Liver (tissue), 9 donors: ENCODE measurements around the gene TAF1B. TPM values are rescaled to one million over a fixed set of nuclear protein-coding genes. Genes with fewer than 3 reads are reported as not detected.

Experiments used
- DNase-seq: peaks from one replicate; pipeline ENCODE4 v3.0.0-alpha.2; 2017; ENCODE audit warnings: low spot score
- H3K27ac ChIP-seq, 2 donors: one replicate each; pipeline ENCODE4 v1.7.0; 2013; ENCODE audit warnings: inconsistent platforms in 2 of 2, low read length in 2 of 2, control low read depth in 1 of 2, low read depth in 1 of 2, mild to moderate bottlenecking in 1 of 2
- H3K27me3 ChIP-seq, 4 donors: one replicate each; pipeline versions ENCODE4 v1.6.1 to v1.7.0; 2013; ENCODE audit warnings: low read length in 3 of 4, inconsistent platforms in 1 of 4, mild to moderate bottlenecking in 1 of 4, moderate library complexity in 1 of 4; ENCODE audit not compliant: control insufficient read depth in 4 of 4, insufficient read depth in 4 of 4
- H3K36me3 ChIP-seq, 4 donors: one replicate each; pipeline versions ENCODE4 v1.6.1 to v1.7.0; 2013; ENCODE audit warnings: low read length in 3 of 4, mild to moderate bottlenecking in 3 of 4, low read depth in 1 of 4, moderate library complexity in 1 of 4; ENCODE audit not compliant: control insufficient read depth in 4 of 4, insufficient read depth in 3 of 4
- H3K4me1 ChIP-seq, 4 donors: one replicate each; pipeline versions ENCODE4 v1.6.1 to v1.7.0; 2013; ENCODE audit warnings: low read length in 3 of 4, mild to moderate bottlenecking in 3 of 4, moderate library complexity in 1 of 4; ENCODE audit not compliant: control insufficient read depth in 4 of 4, insufficient read depth in 4 of 4
- H3K4me3 ChIP-seq, 3 donors: one replicate each; pipeline versions ENCODE4 v1.6.1 to v1.7.0; 2013; ENCODE audit warnings: low read length in 3 of 3, control low read depth in 1 of 3, low read depth in 1 of 3, mild to moderate bottlenecking in 1 of 3
- H3K9ac ChIP-seq, 2 donors: one replicate each; pipeline ENCODE4 v1.7.0; 2013; ENCODE audit warnings: low read length in 2 of 2, mild to moderate bottlenecking in 2 of 2, moderate library complexity in 2 of 2, control low read depth in 1 of 2, low read depth in 1 of 2
- H3K9me3 ChIP-seq, 4 donors: one replicate each; pipeline versions ENCODE4 v1.6.1 to v1.7.0; 2013; ENCODE audit warnings: low read length in 3 of 4; ENCODE audit not compliant: control insufficient read depth in 4 of 4
- EGR1 ChIP-seq, 2 donors: IDR thresholded peaks; 2 replicates each; pipeline ENCODE4 v1.6.1; 2016 to 2018; ENCODE audit warnings: antibody characterized with exemption in 2 of 2, low read depth in 2 of 2
- FOXA1 ChIP-seq: IDR thresholded peaks from 2 replicates; pipeline ENCODE4 v1.6.1; 2016; ENCODE audit warnings: antibody characterized with exemption
- FOXA2 ChIP-seq: IDR thresholded peaks from 2 replicates; pipeline ENCODE4 v1.6.1; 2016; ENCODE audit warnings: antibody characterized with exemption
- GABPA ChIP-seq, 2 donors: IDR thresholded peaks in 1 of 2; conservative IDR thresholded peaks in 1 of 2; 2 replicates each; pipeline ENCODE4 v1.6.1; 2016; ENCODE audit warnings: antibody characterized with exemption in 2 of 2, mild to moderate bottlenecking in 1 of 2, moderate library complexity in 1 of 2
- JUND ChIP-seq, 2 donors: IDR thresholded peaks; 2 replicates each; pipeline ENCODE4 v1.6.1; 2016; ENCODE audit warnings: antibody characterized with exemption in 2 of 2
- NR2F2 ChIP-seq: IDR thresholded peaks from 2 replicates; pipeline ENCODE4 v1.6.1; 2016; ENCODE audit warnings: antibody characterized with exemption
- RAD21 ChIP-seq, 2 donors: IDR thresholded peaks; 2 replicates each; pipeline ENCODE4 v1.6.1; 2016; ENCODE audit warnings: antibody characterized with exemption in 2 of 2, mild to moderate bottlenecking in 2 of 2
- RXRA ChIP-seq, 2 donors: IDR thresholded peaks; 2 replicates each; pipeline ENCODE4 v1.6.1; 2017 to 2018; ENCODE audit warnings: antibody characterized with exemption in 2 of 2, mild to moderate bottlenecking in 1 of 2
- SP1 ChIP-seq: IDR thresholded peaks from 2 replicates; pipeline ENCODE4 v1.6.1; 2018; ENCODE audit warnings: antibody characterized with exemption, mild to moderate bottlenecking
- WGBS: extraction: QIAGEN DNeasy Blood & Tissue Kit; methylation state at CpG from one replicate; pipeline ENCODE4 v1.1.7; 2013; 5-methylcytosine and 5-hydroxymethylcytosine counted together
- polyA plus RNA-seq, 2 donors: library from polyadenylated mRNA; stranded (reverse) in 1 of 2; unstranded in 1 of 2; fragments of 200-250 nt in 1 of 2; fragments of >200 nt in 1 of 2; fragmentation: Nextera tagmentation in 1 of 2; extraction: Ambion mirVana in 1 of 2; gene quantifications; one replicate each; pipeline versions ENCODE4 v1.2.1 to v1.2.3, GENCODE V29; 2013 to 2015
- total RNA-seq, 2 donors: library from RNA; depleted of rRNA; stranded (reverse); fragments of >200 nt; gene quantifications; one replicate each; pipeline ENCODE4 v1.2.3, GENCODE V29; 2014
- TF ChIP-seq, protein P1 (sequence below): fragments of 150-350 bp; IDR thresholded peaks from 2 replicates; pipeline ENCODE4 v1.5.1; 2017; ENCODE audit warnings: improper control_type of control experiment, low read depth, low read length; ENCODE audit not compliant: missing input control
- TF ChIP-seq, protein P2 (sequence below): IDR thresholded peaks from 2 replicates; pipeline ENCODE4 v1.6.1; 2016; ENCODE audit warnings: antibody characterized with exemption
- TF ChIP-seq, protein P3 (sequence below): IDR thresholded peaks from 2 replicates; pipeline ENCODE4 v1.6.1; 2016; ENCODE audit warnings: antibody characterized with exemption
- TF ChIP-seq, protein P4 (sequence below): IDR thresholded peaks from 2 replicates; pipeline ENCODE4 v1.6.1; 2016; ENCODE audit warnings: antibody characterized with exemption, mild to moderate bottlenecking
- TF ChIP-seq, protein P5 (sequence below): IDR thresholded peaks from 2 replicates; pipeline ENCODE4 v1.6.1; 2016; ENCODE audit warnings: antibody characterized with exemption
- donor health status: healthy.
- donor health status: healthy.
- donor health status: healthy.
- donor health status: healthy.
- donor health status: healthy.

The TAF1B gene
- total and polyA plus RNA-seq, 4 donors = 3.1 to 17.2 (median 5.6) TPM

DNA sequence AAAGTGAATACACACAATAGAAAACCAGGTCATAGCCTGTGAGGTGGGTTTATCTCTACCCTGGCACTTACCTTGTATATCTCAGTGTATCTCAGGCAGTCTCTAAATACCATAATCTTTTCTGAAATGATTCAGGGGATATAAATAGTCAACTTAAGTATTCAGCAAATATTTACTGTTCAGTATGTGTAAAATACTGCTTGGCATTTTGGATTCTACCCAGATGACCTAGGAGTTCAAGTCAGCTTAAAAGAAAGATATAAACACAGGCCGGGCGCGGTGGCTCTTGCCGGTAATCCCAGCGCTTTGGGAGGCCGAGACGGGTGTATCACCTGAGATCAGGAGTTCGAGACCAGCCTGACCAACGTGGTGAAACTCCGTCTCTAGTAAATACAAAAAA, 132.1 kb downstream of the TAF1B start:
- H3K27ac ChIP-seq = no peak overlapping the region
- TF ChIP-seq EGR1 (IDR thresholded peaks at IDR 0.05; ENCODE audit: low read depth in 2 of 2) (no peak), JUND (IDR thresholded peaks at IDR 0.05) (no peak), FOXA2 (no peak), SP1 (no peak), NR2F2 (no peak), RAD21 (IDR thresholded peaks at IDR 0.05) (no peak), FOXA1 (no peak), GABPA (IDR thresholded peaks at IDR 0.05 in 1 of 2, conservative IDR thresholded peaks at IDR 0.05 in 1 of 2) (no peak)
- TF ChIP-seq, protein P1, sequence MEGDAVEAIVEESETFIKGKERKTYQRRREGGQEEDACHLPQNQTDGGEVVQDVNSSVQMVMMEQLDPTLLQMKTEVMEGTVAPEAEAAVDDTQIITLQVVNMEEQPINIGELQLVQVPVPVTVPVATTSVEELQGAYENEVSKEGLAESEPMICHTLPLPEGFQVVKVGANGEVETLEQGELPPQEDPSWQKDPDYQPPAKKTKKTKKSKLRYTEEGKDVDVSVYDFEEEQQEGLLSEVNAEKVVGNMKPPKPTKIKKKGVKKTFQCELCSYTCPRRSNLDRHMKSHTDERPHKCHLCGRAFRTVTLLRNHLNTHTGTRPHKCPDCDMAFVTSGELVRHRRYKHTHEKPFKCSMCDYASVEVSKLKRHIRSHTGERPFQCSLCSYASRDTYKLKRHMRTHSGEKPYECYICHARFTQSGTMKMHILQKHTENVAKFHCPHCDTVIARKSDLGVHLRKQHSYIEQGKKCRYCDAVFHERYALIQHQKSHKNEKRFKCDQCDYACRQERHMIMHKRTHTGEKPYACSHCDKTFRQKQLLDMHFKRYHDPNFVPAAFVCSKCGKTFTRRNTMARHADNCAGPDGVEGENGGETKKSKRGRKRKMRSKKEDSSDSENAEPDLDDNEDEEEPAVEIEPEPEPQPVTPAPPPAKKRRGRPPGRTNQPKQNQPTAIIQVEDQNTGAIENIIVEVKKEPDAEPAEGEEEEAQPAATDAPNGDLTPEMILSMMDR = no peak
- TF ChIP-seq, protein P2, sequence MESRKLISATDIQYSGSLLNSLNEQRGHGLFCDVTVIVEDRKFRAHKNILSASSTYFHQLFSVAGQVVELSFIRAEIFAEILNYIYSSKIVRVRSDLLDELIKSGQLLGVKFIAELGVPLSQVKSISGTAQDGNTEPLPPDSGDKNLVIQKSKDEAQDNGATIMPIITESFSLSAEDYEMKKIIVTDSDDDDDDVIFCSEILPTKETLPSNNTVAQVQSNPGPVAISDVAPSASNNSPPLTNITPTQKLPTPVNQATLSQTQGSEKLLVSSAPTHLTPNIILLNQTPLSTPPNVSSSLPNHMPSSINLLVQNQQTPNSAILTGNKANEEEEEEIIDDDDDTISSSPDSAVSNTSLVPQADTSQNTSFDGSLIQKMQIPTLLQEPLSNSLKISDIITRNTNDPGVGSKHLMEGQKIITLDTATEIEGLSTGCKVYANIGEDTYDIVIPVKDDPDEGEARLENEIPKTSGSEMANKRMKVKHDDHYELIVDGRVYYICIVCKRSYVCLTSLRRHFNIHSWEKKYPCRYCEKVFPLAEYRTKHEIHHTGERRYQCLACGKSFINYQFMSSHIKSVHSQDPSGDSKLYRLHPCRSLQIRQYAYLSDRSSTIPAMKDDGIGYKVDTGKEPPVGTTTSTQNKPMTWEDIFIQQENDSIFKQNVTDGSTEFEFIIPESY = no peak
- TF ChIP-seq, protein P3, sequence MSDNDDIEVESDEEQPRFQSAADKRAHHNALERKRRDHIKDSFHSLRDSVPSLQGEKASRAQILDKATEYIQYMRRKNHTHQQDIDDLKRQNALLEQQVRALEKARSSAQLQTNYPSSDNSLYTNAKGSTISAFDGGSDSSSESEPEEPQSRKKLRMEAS = no peak
- TF ChIP-seq, protein P4, sequence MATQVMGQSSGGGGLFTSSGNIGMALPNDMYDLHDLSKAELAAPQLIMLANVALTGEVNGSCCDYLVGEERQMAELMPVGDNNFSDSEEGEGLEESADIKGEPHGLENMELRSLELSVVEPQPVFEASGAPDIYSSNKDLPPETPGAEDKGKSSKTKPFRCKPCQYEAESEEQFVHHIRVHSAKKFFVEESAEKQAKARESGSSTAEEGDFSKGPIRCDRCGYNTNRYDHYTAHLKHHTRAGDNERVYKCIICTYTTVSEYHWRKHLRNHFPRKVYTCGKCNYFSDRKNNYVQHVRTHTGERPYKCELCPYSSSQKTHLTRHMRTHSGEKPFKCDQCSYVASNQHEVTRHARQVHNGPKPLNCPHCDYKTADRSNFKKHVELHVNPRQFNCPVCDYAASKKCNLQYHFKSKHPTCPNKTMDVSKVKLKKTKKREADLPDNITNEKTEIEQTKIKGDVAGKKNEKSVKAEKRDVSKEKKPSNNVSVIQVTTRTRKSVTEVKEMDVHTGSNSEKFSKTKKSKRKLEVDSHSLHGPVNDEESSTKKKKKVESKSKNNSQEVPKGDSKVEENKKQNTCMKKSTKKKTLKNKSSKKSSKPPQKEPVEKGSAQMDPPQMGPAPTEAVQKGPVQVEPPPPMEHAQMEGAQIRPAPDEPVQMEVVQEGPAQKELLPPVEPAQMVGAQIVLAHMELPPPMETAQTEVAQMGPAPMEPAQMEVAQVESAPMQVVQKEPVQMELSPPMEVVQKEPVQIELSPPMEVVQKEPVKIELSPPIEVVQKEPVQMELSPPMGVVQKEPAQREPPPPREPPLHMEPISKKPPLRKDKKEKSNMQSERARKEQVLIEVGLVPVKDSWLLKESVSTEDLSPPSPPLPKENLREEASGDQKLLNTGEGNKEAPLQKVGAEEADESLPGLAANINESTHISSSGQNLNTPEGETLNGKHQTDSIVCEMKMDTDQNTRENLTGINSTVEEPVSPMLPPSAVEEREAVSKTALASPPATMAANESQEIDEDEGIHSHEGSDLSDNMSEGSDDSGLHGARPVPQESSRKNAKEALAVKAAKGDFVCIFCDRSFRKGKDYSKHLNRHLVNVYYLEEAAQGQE = no peak
- H3K4me3 ChIP-seq = no peak overlapping the region
- peaks cover 0 to 1% (median 0%) of the 10 kb centered on the region in 4 donors for H3K4me1 ChIP-seq
- no peak overlapping the region for H3K9ac ChIP-seq
- H3K9me3 ChIP-seq = no peaks in the 10 kb centered on the region
- H3K27me3 ChIP-seq = no peaks in the 10 kb centered on the region
- WGBS = 79% methylated on average over 10 of the region's 10 CpGs
- H3K36me3 ChIP-seq = peaks cover 0 to 33% (median 9%) of the 10 kb centered on the region in 4 donors
- DNase-seq = no peak

DNA sequence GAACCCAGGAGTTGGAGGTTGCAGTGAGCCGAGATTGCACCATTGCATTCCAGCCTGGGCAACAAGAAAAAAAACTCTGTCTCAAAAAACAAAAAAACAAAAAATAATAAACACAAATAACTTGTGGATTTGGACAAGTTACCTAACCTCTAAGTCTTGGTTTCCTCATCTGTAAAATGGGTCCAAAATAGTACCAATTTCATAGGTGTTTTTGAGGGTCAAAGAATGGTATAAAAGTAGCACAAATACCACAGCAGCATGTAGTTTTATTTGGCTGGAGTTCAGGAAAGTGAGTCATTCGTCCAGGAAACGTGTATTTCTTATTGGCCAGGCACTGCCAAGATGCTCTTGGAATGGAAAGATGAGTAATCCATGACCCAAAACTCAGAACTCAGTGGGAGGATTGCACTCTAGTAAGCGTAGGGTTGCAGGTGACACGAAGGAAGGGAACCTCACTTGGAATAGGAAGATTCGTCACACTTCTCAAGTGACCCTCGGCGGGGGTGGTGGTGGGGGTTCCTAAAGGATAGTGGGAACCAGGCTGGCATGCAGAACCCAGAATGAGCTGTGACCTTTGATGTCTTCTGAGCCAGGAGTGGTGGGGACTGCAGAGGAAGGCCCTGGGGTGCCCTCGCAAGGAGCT, 132.7 kb downstream of the TAF1B start:
- peaks cover 0 to 1% (median 0%) of the 10 kb centered on the region in 4 donors for H3K4me1 ChIP-seq
- H3K9me3 ChIP-seq = no peaks in the 10 kb centered on the region
- 73% methylated on average over 9 of the region's 9 CpGs for WGBS

More for the DNA sequence above, 132.7 kb downstream of the TAF1B start:
- peak overlapping the region in 1 of 2 donors; percentile 23 for H3K27ac ChIP-seq
- TF ChIP-seq EGR1 (IDR thresholded peaks at IDR 0.05; ENCODE audit: low read depth in 2 of 2) (peak in 1 of 2 donors; percentile 38), RAD21 (IDR thresholded peaks at IDR 0.05) (peak in 1 of 2 donors; percentile 14), FOXA1 (no peak), GABPA (IDR thresholded peaks at IDR 0.05 in 1 of 2, conservative IDR thresholded peaks at IDR 0.05 in 1 of 2) (no peak), JUND (IDR thresholded peaks at IDR 0.05) (peak; percentile 93 to 97), RXRA (IDR thresholded peaks at IDR 0.05) (peak in 1 of 2 donors; percentile 51)
- TF ChIP-seq, protein P3 = no peak
- TF ChIP-seq, protein P1 = no peak
- TF ChIP-seq, protein P2 = no peak
- TF ChIP-seq, protein P5, sequence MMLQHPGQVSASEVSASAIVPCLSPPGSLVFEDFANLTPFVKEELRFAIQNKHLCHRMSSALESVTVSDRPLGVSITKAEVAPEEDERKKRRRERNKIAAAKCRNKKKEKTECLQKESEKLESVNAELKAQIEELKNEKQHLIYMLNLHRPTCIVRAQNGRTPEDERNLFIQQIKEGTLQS = peak; percentile 25
- peaks cover 0 to 33% (median 9%) of the 10 kb centered on the region in 4 donors for H3K36me3 ChIP-seq
- no peak for DNase-seq
- no peaks in the 10 kb centered on the region for H3K27me3 ChIP-seq
- H3K4me3 ChIP-seq = no peak overlapping the region
- H3K9ac ChIP-seq = no peak overlapping the region
